GM18951 (cell line): ENCODE measurements around the gene GALK1.
"Not testable (repeated sequence)": the region's sequence is repeated elsewhere in the genome, so short reads cannot be mapped to it uniquely, and the experiment has no call there.

Experiments
- POLR2A ChIP-seq: IDR thresholded peaks from 4 replicates; pipeline ENCODE4 v1.6.1; 2011; ENCODE audit warnings: mild to moderate bottlenecking; ENCODE audit not compliant: insufficient read length, insufficient read depth; ENCODE audit errors: extremely low read depth
- in situ Hi-C: fragments of 300-500 bp; cut with MboI; formaldehyde crosslinking; loops from one replicate; pipeline ENCODE4 v1.12.0; 2022; ENCODE audit warnings: low sequenced_read_pairs, mixed read lengths, inconsistent platforms; ENCODE audit not compliant: unreplicated experiment

The GALK1 gene

GRCh38 chr17:75778861-75779249, 13.9 kb upstream of the GALK1 start:
- in situ Hi-C loops, result no loop called here

GRCh38 chr17:75778066-75778860, 13.3 kb upstream of the GALK1 start:
- in situ Hi-C loops, result not testable (repeated sequence)

More at GRCh38 chr17:75778861-75779249, 13.9 kb upstream of the GALK1 start:
- no peak for TF ChIP-seq POLR2A

- in situ Hi-C loops, result no loop called here
- TF ChIP-seq POLR2A, result no peak
Observed at GRCh38 chr17:75777296-75777922, 12.4 kb upstream of the GALK1 start.

GRCh38 chr17:75776386-75777295, 11.6 kb upstream of the GALK1 start:
- TF ChIP-seq POLR2A, result peak; percentile 45
- in situ Hi-C loops, result no loop called here

- TF ChIP-seq POLR2A, result no peak
- in situ Hi-C loops, result no loop called here
Observed at GRCh38 chr17:75774991-75775668, 10.1 kb upstream of the GALK1 start.

GRCh38 chr17:75774471-75774990, 9.5 kb upstream of the GALK1 start:
- no peak for TF ChIP-seq POLR2A
- in situ Hi-C loops, result no loop called here

GRCh38 chr17:75773808-75774470, 8.9 kb upstream of the GALK1 start:
- in situ Hi-C loops, result no loop called here
- TF ChIP-seq POLR2A, result no peak

GRCh38 chr17:75773121-75773807, 8.3 kb upstream of the GALK1 start:
- TF ChIP-seq POLR2A, result no peak
- in situ Hi-C loops, result no loop called here

- in situ Hi-C loops, result no loop called here
- no peak for TF ChIP-seq POLR2A
Observed at GRCh38 chr17:75771334-75772281, 6.6 kb upstream of the GALK1 start.

GRCh38 chr17:75769536-75769935, 4.5 kb upstream of the GALK1 start:
- TF ChIP-seq POLR2A, result no peak
- in situ Hi-C loops, result no loop called here

GRCh38 chr17:75767881-75768280, 2.9 kb upstream of the GALK1 start:
- no peak for TF ChIP-seq POLR2A
- in situ Hi-C loops, result no loop called here
